Right renal pelvis (tissue), 4 donors: Measurements from ENCODE around the gene COL23A1. TPM values are rescaled to one million over a fixed set of nuclear protein-coding genes. Genes with fewer than 3 reads are reported as not detected.

ENCODE experiments used
- DNase-seq, 4 donors: peaks; one replicate each; pipeline ENCODE4 v3.0.0-alpha.2; 2013; ENCODE audit warnings: low read depth in 4 of 4, low spot score in 3 of 4, missing footprints in 1 of 4
- polyA plus RNA-seq, 4 donors: library from polyadenylated mRNA; unstranded; fragments of 120-200 nt; gene quantifications; one replicate each; pipeline ENCODE4 v1.2.1, GENCODE V29; 2013; ENCODE audit not compliant: insufficient read length in 4 of 4

The COL23A1 gene
- polyA plus RNA-seq, 4 donors, result 5.7 to 8.2 (median 6.4) TPM

DNA sequence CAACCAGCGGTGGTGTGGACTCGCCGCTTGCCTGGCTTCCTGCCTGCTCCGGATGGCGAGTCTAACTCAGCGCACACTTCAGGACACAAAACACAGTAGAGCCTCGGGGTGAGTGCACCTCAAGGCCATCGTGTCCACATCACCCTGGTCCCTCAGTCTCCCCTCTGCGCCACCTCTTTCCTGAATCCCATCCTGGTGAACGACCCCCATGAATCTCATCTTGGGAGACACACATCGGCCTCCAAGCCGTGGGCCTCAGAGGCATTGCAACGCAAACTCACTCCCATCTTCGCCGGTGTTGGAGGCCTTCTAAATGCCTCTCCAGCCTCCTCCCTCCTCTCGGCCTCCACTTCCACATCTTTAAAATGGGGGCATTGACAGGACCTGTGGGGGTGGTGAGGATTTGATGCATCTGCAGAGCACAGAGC is 124.3 kb downstream of the COL23A1 start:
- DNase-seq, result no peak

DNA sequence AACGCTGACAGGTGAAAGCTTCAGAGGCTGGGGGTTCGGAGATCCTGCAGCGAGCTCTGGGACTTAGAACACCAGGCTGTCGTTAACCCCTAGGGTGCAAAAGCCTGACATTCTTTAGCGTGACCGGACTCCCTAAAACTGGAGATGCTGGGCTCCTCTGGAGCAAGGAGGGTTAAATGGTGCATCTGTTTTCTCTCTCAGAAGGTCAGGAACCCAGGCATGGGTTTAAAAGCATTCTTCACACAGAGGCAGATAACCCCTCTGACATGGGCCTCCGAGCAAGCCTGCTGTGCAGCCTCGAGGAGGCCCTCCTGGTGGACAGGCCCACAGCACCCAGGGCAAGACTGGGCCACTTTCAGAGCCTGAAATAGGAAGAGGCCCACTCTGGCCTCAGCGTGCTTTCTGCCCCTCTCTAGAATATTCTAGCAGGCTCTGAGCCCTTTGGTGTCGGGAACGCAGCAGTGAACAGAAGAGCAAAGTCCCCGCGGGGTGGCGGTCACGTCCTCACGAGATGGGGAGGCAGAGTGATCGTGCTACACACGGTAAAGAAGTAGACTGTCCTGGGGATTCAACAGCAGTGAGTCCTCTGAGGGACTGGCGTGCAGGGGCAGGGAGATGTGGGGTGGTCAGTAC is 124.8 kb downstream of the COL23A1 start:
- no peak for DNase-seq

DNA sequence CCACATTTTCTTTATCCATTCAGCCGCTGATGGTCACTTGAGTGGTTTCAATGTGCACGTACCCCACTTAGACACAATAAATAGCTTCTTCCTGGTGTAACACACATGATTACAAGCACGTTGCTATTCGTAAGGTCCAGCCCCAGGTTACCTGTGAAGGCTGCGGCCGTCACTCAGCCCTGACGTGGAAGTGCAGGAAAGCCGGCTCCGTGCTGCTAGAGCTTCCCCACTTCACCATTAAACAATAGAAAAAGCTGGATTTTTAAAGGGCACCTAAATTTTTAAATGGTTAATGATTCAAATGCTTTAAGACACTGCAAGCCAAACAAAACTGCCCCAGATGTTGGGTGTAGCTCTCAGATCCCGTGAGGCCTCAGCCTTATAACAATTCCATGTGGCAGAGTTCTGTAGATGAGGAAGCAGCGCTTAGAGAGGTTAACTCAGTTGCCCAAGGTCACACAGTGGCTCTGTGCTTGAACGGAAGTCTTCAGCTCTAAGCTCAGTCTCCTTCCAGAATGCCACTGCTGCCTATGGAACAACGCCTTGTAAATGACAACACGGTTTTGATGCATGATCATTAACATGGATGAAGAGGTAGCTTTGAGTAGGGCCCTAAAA is 125.7 kb downstream of the COL23A1 start:
- no peak for DNase-seq

GRCh38 chr5:178463321-178464155 is 126.7 kb downstream of the COL23A1 start:
- DNase-seq, result no peak

DNA sequence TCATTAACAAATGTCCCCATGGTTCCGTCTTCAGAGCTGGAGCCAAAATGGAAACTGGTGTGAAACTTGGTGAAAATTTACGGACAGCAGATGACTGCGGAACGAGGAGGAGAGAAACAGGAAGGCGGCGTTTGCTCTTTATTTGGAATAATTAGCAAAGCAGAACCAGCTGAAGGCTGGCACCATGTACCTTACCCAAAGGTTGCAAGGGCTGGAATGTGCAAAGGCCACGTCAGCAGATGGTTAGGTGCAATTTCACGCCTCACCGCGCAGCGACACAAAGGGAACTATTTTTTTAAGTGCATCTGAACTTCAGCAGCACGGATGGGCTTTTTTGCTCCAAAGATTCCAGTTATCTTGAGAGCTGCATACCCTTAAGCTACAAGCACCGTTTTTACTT is 127.4 kb downstream of the COL23A1 start:
- DNase-seq, result peak in 2 of 4 donors; percentile 35 to 67

GRCh38 chr5:178462076-178462475 is 128.1 kb downstream of the COL23A1 start:
- DNase-seq, result no peak

DNA sequence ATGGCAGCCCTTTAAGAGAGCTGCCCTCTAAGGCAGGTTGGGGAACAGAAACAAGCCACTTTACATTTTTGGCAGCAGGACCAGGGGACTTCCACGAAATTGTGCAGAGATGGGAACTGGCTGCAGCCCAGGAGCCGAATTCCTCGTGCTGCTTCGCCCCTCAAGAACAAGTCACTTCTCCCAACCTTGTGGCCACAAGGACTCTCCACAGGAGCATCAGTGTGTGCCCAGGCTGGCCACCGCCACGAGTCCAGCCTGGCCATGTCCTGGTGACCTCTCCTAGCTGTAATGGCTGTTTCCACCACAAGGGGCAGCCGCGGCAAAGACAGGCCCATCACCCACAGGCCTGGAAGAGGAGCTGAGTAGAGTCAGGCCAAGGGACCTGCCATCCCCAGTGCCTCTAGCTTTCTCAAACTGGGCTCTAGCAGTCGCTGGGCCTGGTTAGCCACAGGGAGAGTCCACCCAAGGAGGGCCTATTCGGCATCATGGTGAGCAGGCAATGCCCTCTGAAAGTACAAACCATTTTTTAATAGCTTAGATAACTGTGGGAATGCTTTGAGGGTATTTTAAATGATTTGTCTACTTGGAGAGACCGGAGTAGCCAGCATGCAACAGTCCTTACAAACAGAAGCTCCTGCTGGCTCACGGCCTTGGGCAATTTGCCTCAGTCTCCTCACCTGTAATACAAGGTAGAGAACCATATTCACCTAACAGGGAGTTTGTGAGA is 129.0 kb downstream of the COL23A1 start:
- DNase-seq, result peak in 1 of 4 donors; percentile 52

DNA sequence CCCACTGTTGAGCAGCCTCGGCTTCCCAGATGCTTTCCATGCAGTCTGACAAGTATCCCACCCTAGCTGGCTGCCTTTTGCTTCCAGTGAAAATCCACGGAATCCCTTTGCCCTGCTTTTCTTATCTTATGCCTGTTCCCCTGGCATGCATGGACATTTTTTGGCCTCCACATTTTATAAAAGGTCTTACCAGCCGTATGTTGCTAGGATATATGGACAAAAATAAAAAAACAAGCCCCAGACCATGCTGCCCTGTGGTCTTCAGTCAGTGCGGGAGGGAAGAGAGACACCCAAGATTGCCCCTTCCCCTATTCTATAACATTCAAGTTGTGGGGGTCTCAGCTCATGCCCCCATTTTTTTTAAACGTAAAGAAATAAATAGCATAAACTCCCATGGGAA is 129.6 kb downstream of the COL23A1 start:
- DNase-seq, result no peak

DNA sequence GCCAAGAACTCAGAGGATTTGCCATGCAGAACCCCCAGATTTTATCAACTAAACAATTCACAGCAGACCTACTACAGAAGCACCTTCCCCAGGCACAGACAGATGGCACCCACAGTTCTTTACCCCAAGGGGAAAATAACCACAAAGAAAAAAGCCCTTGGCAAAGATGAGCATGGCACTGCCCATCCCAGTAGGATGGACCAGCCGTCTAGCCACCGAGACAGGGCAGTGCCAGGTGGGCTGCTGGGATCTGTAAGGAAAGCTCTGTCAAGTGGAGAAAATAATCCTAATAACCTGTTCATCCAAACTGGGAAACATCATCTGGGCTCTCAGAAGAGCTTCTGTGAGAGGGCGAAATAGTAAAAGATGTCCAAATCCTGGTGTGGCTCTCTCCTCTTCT is 130.0 kb downstream of the COL23A1 start:
- DNase-seq, result no peak

GRCh38 chr5:178458140-178458539 is 132.1 kb downstream of the COL23A1 start:
- DNase-seq, result no peak

DNA sequence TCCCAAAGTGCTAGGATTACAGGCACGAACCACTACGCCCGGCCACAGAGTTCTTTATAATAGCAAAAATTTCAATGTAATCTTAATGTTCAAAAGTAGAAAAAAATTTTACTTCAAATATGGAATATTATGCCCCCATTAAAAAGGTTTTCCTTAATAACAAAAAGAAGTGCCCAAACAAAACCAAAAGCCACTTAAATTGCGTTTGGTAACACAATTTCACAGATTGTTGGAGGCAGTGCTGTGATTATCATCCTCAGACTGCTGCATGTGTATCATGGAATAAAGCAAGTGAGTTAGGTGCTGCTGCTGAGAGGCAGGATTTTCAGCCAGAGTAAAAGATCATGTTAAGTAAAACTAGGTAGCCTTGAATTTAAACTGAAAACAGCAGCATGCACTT is 132.7 kb downstream of the COL23A1 start:
- no peak for DNase-seq

- DNase-seq, result no peak
Observed at GRCh38 chr5:178455480-178455835, 134.7 kb downstream of the COL23A1 start.

DNA sequence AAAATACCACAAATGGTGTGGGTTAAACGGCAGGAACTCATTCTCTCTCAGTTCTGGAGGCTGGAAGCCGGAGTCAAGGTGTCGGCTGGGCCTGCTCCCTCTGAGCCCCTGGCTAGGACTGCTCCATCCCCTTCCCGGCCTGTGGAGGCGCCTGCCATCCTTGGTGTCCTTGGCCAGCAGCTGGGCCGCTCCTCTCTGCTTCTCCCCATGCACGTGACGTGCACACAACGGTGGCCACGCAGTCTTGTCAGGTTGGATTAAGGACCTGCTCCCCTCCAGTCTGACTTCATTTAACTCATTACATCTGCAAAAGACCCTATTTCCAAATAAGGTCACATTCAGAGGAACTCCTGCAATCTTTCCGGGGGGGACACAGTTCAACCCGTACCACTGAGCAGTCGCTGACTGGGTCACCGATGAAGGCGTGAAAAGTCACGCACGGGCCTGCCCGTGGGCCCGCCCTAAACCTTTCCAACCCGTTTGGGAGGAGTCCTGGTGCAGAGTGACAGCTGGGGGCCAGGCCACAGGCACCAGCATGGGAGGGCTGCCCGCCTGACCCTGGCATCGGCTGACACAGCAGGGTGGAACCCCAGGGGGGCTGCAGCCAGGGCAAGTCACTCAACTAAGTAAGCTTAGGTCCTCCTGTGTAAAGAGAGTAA is 135.2 kb downstream of the COL23A1 start:
- DNase-seq, result no peak

- DNase-seq, result no peak
Observed at GRCh38 chr5:178454303-178454702, 135.9 kb downstream of the COL23A1 start.

- DNase-seq, result no peak
Observed at GRCh38 chr5:178453224-178453623, 137.0 kb downstream of the COL23A1 start.

GRCh38 chr5:178450121-178451028 is 139.8 kb downstream of the COL23A1 start:
- DNase-seq, result no peak

- no peak for DNase-seq
Observed at GRCh38 chr5:178449163-178450070, 140.8 kb downstream of the COL23A1 start.

DNA sequence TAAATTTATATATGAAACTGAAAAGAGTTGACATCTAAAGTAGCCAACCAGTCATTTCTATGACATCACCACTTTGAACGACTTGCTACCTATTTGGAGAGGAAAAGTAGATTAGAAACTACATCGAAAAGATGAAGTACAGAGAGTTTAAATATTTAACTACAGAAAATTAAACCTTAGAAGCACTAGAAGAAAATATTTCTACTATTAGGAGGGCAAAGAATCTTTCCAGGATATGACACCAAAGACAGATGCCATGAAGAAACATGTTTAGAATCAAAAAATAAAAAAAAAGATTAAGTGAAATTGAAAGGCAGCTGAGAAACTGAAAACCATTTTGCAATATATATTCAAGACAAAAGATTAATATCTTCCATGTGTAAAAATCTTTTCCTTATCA is 144.7 kb downstream of the COL23A1 start:
- no peak for DNase-seq
